Activated T-cell treated with anti-CD3 and anti-CD28 coated beads for 48 hours (primary cell): ENCODE data around the gene TRIM24.
A peak's percentile ranks its signal among the peaks of the same experiment; 100 is the strongest.

Source experiments
- DNase-seq: peaks from one replicate; pipeline ENCODE4 v3.0.0-alpha.2; 2020; ENCODE audit warnings: low read depth

Gene TRIM24

GRCh38 chr7:138579136-138579535 lies 119.1 kb downstream of the TRIM24 start:
- DNase-seq = no peak

GRCh38 chr7:138579671-138580070 lies 119.6 kb downstream of the TRIM24 start:
- no peak for DNase-seq

GRCh38 chr7:138581065-138581464 lies 121.0 kb downstream of the TRIM24 start:
- no peak for DNase-seq

GRCh38 chr7:138584283-138584682 lies 124.2 kb downstream of the TRIM24 start:
- DNase-seq = no peak

- no peak for DNase-seq
Observed at GRCh38 chr7:138584696-138585095, 124.6 kb downstream of the TRIM24 start.

- no peak for DNase-seq
Observed at GRCh38 chr7:138585283-138585993, 125.4 kb downstream of the TRIM24 start.

GRCh38 chr7:138587485-138587884 lies 127.4 kb downstream of the TRIM24 start:
- no peak for DNase-seq

GRCh38 chr7:138588986-138589385 lies 128.9 kb downstream of the TRIM24 start:
- DNase-seq = no peak

GRCh38 chr7:138590154-138590553 lies 130.1 kb downstream of the TRIM24 start:
- no peak for DNase-seq

- DNase-seq = no peak
Observed at GRCh38 chr7:138595454-138595853, 135.4 kb downstream of the TRIM24 start.

GRCh38 chr7:138602451-138602850 lies 142.4 kb downstream of the TRIM24 start:
- DNase-seq = no peak

GRCh38 chr7:138603549-138604318 lies 143.7 kb downstream of the TRIM24 start:
- no peak for DNase-seq

GRCh38 chr7:138606236-138606635 lies 146.2 kb downstream of the TRIM24 start:
- no peak for DNase-seq

- DNase-seq = no peak
Observed at GRCh38 chr7:138607216-138608126, 147.4 kb downstream of the TRIM24 start.

GRCh38 chr7:138608275-138608674 lies 148.2 kb downstream of the TRIM24 start:
- peak; percentile 20 for DNase-seq

- DNase-seq = no peak
Observed at GRCh38 chr7:138610671-138611170, 150.7 kb downstream of the TRIM24 start.

GRCh38 chr7:138613630-138614029 lies 153.6 kb downstream of the TRIM24 start:
- no peak for DNase-seq

- DNase-seq = no peak
Observed at GRCh38 chr7:138616085-138616484, 156.0 kb downstream of the TRIM24 start.

- DNase-seq = no peak
Observed at GRCh38 chr7:138618506-138618905, 158.4 kb downstream of the TRIM24 start.

GRCh38 chr7:138618933-138619332 lies 158.9 kb downstream of the TRIM24 start:
- no peak for DNase-seq

- DNase-seq = no peak
Observed at GRCh38 chr7:138622841-138623240, 162.8 kb downstream of the TRIM24 start.
